Body of pancreas (tissue), 4 donors: Measurements from ENCODE around the gene RGS18.

ENCODE experiments used
- CTCF ChIP-seq, 7 experiments: fragments of 450-650 bp in 4 of 7; fragments of 200-600 bp in 3 of 7; sonication (generic) in 3 of 7; IDR thresholded peaks; one replicate each; pipeline ENCODE4 v1.5.1; 2016 to 2019; ENCODE audit warnings: antibody characterized with exemption in 7 of 7
- POLR2A ChIP-seq, 3 donors: fragments of 450-650 bp; IDR thresholded peaks; one replicate each; pipeline ENCODE4 v1.6.1; 2016; ENCODE audit warnings: antibody characterized with exemption in 3 of 3, mild to moderate bottlenecking in 2 of 3

- TF ChIP-seq CTCF (IDR thresholded peaks at IDR 0.05) = no peak
- no peak for TF ChIP-seq POLR2A (IDR thresholded peaks at IDR 0.05)
Observed at GRCh38 chr1:192190066-192190465, 31.8 kb downstream of the RGS18 start.
